ENCODE results near the gene RAMP1.

- no peak for TF ChIP-seq CTCF (IDR thresholded peaks at IDR 0.05)
- TF ChIP-seq POLR2A (IDR thresholded peaks at IDR 0.05), result no peak
Measured at GRCh38 chr2:237872178-237872887, 12.9 kb downstream of the RAMP1 start.

Data from right lobe of liver (tissue), 4 donors.